HG03460 (cell line): ENCODE data around the gene LRMDA.

Experiments
- ATAC-seq: cut with Tn5 transposase; IDR thresholded peaks from one replicate; pipeline ENCODE4 v1.9.1; 2021; ENCODE audit not compliant: unreplicated experiment

LRMDA gene

DNA sequence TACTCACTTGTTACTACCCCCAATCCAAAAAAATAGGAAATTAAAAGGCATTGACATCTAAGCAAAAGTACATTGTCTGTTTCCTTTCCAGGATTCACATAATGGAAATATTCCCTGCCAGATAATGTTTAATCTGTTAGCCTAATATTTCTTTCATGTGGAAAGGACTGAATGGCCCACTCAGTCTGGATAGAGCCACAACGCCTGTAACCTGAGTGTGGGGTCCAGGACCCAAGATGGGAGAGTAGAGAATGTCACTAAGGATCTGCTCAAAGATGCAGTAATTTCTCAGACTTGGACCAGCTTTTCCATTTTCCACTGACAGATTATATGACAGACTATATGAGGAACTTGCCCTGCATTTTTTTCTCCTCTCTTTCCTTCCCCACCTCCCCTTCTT is 1117.3 kb downstream of the LRMDA start:
- no peak for ATAC-seq

DNA sequence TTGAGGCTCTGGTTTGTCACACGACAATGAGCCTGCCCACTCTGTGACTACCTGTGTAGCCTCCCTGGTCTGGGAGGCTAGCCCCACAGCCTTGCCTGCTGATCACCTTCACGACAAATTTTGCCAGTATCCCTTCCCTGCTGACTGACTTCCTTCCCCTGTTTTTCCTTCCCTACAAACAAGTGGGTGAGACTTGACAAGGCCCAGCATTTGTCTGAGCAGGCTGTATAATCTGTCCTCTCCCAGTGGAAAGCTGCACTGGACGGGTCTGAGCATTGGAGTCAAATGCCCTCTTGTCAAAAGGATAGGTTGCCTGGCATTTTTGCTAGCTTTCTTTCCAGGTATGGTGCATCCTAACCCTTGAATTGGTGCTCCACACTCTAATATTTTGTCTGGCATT is 1117.7 kb downstream of the LRMDA start:
- ATAC-seq: no peak

GRCh38 chr10:76550806-76551205 is 1119.4 kb downstream of the LRMDA start:
- no peak for ATAC-seq

- no peak for ATAC-seq
These were observed 1120.9 kb downstream of the LRMDA start for GRCh38 chr10:76552091-76552873.

DNA sequence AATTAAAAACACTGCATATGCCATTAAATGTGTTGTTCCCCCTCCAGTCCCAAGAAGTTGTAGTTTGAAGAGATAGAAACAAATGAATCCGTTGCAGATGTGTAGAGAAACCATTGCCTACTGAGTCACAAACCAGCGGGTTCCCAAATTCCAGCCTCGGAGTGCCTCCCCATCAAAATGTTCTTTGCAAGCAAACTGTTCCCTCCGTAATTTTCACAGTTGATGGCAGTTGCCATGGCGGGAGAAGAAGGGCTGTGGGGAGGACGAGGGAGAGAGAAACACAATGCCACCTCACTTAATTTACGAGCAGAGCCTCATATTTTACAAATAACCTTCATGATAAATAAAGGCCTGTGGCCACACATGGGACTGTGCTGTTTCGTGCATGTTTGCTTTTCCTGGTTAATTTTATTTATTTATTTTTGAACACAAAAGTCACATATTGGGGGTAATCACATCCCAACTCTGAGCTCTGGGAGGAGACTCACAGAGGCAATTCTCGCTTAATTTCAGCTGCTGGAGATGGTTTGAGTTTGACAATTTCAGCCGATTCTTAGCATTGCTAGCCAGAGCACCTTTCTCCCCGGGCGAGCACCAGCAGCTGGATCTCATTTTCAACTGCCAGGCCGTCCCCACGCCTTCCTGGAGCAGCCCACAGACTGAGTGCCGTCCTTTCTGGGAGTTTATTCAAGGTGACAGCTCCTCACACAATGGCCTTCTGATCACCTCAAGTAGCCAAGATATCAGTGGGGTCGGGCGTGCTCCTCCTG is 1122.0 kb downstream of the LRMDA start:
- no peak for ATAC-seq

DNA sequence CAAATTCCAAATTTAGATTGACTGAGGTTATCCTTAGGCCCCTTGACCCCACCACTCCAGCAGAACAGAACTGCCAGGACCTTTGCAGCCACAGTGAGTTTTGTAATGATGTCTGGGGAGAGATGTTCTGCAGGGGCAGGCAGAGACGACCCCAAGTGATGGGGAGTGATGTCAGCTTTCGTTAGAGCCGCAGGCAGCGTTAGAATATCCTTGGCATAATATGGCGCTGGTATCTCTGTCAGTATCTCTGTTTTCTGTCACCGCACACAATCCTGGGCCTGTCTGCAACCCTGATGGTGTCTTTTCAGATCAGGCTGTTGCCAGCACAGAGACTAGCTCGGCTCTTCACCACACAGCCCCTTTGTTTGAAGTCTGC is 1122.6 kb downstream of the LRMDA start:
- ATAC-seq: no peak

GRCh38 chr10:76554478-76554877 is 1123.1 kb downstream of the LRMDA start:
- no peak for ATAC-seq

DNA sequence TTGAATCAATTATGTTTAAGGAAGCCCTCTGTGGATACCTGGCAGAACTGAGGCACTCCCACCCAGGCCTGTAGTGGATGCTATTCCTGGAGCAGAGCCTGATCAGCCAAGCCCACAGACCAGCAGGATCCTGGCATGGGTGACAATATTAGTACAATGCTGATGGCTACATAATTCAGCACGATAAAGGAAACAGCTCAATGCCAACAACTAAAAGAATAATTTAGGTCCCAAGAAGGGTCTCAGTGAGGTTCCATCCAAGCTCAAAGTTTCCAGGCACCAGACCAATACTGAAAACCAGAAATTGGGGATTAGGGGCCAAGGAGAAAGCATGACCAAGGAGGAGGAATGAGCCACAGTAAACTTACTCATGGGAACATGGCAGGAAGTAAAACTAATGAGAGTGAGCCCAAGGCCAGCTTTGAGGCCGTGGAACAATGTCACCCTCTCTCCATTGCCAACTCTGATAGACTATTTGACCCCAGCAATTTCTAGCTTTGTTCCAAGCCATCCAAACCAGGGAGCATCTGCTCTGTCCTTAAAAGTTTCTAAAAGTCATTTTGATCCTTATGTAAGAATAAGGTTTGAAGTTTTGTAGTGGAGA is 1123.7 kb downstream of the LRMDA start:
- no peak for ATAC-seq

DNA sequence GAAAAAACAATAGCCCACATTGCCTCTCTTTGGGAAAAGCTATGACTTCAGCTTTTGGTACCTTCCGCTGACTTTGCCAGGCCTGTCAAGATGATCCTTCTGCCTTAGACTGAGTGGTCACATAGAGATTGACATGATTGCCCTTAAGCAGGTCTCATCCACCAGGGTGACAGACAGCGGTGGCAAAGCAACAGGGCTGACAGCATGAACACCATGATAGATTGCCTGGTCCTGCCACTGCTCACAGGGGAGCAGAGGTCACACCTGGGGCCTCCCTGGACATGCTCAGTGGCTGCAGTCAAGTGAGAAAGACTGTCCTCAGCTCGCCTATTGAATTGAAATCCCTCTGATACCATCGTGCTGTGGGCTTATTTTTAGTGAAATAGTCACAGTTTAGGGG is 1125.9 kb downstream of the LRMDA start:
- no peak for ATAC-seq

DNA sequence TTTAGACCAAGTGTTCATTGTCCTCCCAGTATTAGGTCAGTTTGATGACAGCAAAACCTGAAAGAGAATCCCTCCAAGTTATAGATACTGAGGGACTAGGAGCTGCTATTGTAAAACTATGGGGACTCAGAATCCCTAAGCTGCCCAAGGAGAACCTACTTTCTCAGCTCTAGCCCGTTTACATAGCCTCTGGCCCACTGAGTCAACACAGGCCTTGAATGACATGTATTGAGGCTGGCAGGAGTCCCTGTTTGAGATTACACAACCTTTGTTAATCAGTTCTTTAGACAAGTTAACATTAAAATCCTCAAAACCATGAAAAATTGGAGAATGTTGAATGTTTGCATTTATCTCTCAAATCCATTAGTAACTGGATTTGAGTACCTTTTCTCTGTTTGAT is 1127.2 kb downstream of the LRMDA start:
- ATAC-seq: no peak

DNA sequence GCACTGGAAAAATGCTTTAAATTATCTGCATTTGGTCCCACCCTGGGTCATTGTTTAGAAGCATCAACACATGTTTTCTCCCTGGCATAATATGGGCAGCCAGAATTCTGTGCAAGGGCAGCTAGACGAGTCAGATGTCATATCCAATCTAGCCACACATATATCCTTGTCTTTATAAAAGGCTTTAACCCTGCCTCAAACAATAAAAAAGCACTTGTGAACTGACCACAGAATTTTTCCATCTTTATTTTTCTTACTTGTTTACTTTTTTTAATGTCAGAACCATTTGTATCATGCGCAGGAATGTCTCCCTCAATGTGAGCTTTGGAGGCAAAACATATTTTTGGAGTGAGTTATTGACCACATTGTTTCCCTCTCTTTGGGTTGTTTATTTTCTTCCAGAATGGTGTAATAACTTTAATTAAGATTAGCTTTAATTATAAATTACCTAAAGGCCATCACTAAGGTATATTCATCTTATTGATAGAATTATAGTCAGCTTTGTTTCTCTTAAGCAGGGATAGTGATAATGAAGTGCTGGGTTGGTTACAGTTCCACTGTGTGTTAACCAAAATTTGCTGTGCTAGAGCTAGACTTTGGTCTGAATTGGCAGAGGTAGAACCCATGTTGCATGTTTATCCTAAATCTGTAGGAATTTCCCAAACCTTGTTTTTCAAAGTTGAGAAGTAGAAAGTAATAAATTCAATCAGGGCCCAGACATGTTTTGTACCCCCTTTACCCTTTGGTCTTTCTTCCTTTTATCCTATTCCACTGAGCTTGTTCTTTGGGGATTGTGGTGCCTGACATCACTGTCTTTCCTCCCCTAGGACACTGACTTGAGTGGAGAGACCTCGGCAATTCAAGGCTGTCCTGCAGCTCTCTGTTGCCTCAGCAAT is 1127.8 kb downstream of the LRMDA start:
- no peak for ATAC-seq

DNA sequence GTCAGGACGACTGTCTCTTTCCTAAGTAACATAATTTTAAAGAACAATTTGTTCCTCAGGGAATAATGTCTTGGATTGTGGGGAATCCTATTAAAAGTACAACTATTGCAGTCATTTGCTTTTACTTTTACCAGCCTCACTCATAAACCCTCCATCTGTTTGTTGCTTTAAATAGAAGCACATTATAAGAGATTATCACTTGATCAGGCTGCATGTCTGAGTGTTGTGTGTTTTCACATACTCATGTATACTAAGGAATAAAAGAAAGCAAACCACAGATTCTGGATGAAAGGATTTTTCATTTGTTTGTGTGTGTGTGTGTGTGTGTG is 1128.4 kb downstream of the LRMDA start:
- ATAC-seq: no peak

DNA sequence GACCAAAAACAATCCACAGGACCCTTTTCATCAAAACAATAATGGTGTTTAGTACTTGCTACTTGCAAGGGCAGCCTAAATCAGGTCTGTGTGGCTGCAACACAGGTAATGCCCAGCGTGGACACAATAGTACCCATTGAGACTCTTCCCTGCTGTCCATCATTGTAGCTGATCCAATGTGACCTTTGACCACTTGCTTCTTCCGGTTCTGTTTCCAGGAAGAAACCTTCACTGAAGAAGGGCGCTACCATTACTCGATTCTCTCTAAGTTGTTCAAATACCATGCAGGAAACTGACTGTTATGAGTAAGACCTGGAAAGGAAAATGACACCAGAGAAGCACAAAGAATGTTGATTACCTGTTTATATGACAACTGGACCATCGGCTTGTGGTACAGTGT is 1128.9 kb downstream of the LRMDA start:
- ATAC-seq: no peak

DNA sequence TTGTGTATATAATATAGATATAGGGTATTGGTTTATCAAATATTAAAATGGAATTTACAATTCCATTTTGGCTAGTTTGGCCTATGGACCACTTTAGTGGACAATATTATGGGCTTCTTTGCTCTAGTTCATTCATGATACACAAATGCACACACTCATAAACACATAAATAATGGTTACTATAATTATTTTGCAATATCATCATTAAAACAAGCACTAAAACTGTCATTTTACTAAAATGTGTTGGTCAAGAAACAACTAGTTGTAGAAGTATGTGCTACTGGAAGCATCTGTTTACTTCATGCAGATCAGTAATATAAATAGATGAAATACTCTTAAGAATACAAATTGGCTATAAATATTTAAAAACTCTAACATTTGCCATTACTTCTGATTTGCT is 1131.9 kb downstream of the LRMDA start:
- ATAC-seq: no peak

- no peak for ATAC-seq
These were observed 1140.6 kb downstream of the LRMDA start for GRCh38 chr10:76572021-76572420.

DNA sequence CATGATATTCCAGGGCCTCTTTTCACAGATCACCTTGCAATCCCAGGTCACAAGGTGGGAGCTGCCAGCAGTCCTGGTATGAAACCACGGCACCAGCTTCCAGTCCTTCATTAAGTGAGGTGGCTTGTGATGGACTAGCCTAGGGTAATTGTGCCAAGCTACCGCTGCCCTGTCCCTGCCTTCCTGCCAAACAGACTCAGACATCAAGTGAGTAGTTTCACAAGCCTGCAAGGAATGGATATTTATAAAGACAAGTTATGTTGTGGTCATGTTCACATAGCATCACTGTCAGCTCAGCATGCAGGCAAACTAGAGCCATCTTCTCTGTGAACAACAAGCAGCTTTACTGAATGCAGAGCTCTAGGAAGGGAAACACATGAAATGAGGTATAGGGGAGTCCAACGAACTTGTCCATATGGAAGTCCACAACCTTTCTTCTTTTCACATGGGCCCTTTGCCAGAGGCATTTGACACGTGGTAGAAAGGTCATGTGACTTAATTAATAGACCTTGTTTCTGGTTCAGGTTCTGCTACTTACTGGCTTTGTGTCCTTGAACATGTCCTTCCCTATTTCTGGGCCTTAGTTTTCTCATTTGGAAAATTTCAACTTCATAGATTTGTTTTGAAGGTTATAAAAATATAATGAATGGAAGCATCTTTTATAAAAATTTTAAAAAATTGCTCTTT is 1145.0 kb downstream of the LRMDA start:
- no peak for ATAC-seq

- no peak for ATAC-seq
These were observed 1146.0 kb downstream of the LRMDA start for GRCh38 chr10:76577455-76577854.

GRCh38 chr10:76581506-76582256 is 1150.3 kb downstream of the LRMDA start:
- no peak for ATAC-seq

- no peak for ATAC-seq
These were observed 1151.1 kb downstream of the LRMDA start for GRCh38 chr10:76582531-76582930.

DNA sequence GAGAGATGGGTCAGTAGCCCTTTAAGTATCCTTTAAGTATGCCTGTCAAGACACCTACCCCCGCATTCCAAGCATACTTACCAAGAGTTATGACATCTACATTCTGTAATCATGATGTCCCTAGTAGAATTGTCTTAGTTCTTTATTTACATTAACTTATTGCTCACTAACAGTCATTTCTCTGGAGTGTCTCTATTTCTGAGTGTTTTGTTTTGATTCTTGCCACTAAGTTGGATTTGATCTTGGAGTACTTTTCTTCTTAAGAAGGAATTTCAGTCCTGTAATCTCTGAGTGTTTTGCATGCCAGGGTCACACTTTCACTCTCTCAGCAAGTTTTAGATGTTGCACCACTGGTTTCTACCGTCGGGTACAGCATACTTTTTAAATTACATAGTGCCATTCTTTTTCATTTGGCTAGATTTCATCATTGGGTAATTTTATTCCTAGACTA is 1152.3 kb downstream of the LRMDA start:
- ATAC-seq: no peak
